Measurements from ENCODE around the gene CD9.

DNA sequence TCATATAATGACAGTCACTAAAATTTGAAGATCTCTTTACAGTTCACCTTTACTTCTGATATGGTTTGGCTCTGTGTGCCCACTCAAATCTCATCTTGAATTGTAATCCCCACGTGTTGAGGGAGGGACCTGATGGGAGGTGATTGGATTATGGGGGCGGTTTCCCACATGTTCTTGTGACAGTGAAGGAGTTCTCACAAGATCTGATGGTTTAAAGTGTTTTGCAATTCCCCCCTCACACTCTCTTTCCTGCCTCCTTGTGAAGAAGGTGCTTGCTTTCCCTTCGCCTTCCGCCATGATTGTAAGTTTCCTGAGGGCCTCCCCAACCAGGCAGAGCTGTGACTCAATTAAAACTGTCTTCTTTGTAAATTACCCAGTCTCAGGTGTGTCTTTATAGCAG is 27.3 kb upstream of the CD9 start:
- TF ChIP-seq, protein P1, sequence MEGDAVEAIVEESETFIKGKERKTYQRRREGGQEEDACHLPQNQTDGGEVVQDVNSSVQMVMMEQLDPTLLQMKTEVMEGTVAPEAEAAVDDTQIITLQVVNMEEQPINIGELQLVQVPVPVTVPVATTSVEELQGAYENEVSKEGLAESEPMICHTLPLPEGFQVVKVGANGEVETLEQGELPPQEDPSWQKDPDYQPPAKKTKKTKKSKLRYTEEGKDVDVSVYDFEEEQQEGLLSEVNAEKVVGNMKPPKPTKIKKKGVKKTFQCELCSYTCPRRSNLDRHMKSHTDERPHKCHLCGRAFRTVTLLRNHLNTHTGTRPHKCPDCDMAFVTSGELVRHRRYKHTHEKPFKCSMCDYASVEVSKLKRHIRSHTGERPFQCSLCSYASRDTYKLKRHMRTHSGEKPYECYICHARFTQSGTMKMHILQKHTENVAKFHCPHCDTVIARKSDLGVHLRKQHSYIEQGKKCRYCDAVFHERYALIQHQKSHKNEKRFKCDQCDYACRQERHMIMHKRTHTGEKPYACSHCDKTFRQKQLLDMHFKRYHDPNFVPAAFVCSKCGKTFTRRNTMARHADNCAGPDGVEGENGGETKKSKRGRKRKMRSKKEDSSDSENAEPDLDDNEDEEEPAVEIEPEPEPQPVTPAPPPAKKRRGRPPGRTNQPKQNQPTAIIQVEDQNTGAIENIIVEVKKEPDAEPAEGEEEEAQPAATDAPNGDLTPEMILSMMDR (IDR thresholded peaks at IDR 0.05): no peak
- no peak for TF ChIP-seq POLR2A (IDR thresholded peaks at IDR 0.05)
